IMR-90 (cell line): Measurements from ENCODE around the gene WAC. TPM values are rescaled to one million over a fixed set of nuclear protein-coding genes. Genes with fewer than 3 reads are reported as not detected.

Experiments
- ATAC-seq: fragments of 200-7000 bp; cut with Tn5 transposase; 2 replicates; pipeline ENCODE4 v1.9.1; 2020; ENCODE audit warnings: low read depth, mild to moderate bottlenecking, moderate library complexity
- BruUV-seq: library from RNA; stranded (reverse); fragments of 400-500 nt; replicated peaks from 2 replicates; lab custom pipeline; 2021; lab: Mats Ljungman, UMichigan
- CTCF ChIA-PET: fragments of 300-600 bp; formaldehyde crosslinking; extraction: SDS; loops from one replicate; lab custom pipeline; 2021; ENCODE audit warnings: antibody characterized with exemption; lab: Yijun Ruan, JAX
- POLR2A ChIA-PET: fragments of 300-600 bp; sonication (Branson Sonifier 250); formaldehyde crosslinking; loops from one replicate; lab custom pipeline; 2022; ENCODE audit warnings: antibody characterized with exemption; ENCODE audit not compliant: unreplicated experiment; lab: Charles Lee
- DNase-seq: peaks from one replicate; pipeline ENCODE4 v3.0.0; 2013
- H2AFZ ChIP-seq: replicated peaks from 2 replicates; pipeline ENCODE3; 2013; ENCODE audit warnings: low read length, mild to moderate bottlenecking; ENCODE audit not compliant: poor library complexity
- H2AK5ac ChIP-seq: 2 replicates; pipeline ENCODE4 v1.6.1; 2013; ENCODE audit warnings: low read depth, low read length, inconsistent platforms
- H2AK9ac ChIP-seq: replicated peaks from 2 replicates; pipeline ENCODE3; 2013; ENCODE audit warnings: mild to moderate bottlenecking, low read depth, low read length, moderate library complexity; ENCODE audit not compliant: poor library complexity
- H2BK120ac ChIP-seq: 2 replicates; pipeline ENCODE4 v1.6.1; 2013; ENCODE audit warnings: low read depth, low read length, inconsistent platforms
- H2BK15ac ChIP-seq: 3 replicates; pipeline ENCODE4 v1.6.1; 2013; ENCODE audit warnings: low read depth, low read length, inconsistent platforms
- H2BK20ac ChIP-seq: 2 replicates; pipeline ENCODE4 v1.6.1; 2013; ENCODE audit warnings: low read depth, mild to moderate bottlenecking, inconsistent platforms, low read length, moderate library complexity
- H2BK5ac ChIP-seq: 2 replicates; pipeline ENCODE4 v1.6.1; 2013; ENCODE audit warnings: mild to moderate bottlenecking, low read depth, low read length, inconsistent platforms; ENCODE audit not compliant: poor library complexity, severe bottlenecking
- H3K14ac ChIP-seq: replicated peaks from 2 replicates; pipeline ENCODE4 v1.6.1; 2013; ENCODE audit warnings: low read depth, low read length, inconsistent platforms
- H3K18ac ChIP-seq: 2 replicates; pipeline ENCODE4 v1.6.1; 2013; ENCODE audit warnings: low read depth, low read length, control low read depth
- H3K23ac ChIP-seq: 2 replicates; pipeline ENCODE4 v1.6.1; 2013; ENCODE audit warnings: low read depth, low read length, inconsistent platforms
- H3K27ac ChIP-seq: 2 replicates; pipeline ENCODE4 v1.5.1; 2013; ENCODE audit warnings: mild to moderate bottlenecking, control low read depth, low read length; ENCODE audit not compliant: insufficient read depth
- H3K27me3 ChIP-seq: 2 replicates; pipeline ENCODE4 v1.6.1; 2013; ENCODE audit warnings: low read length; ENCODE audit not compliant: control insufficient read depth, insufficient read depth
- H3K36me3 ChIP-seq: 2 replicates; pipeline ENCODE4 v1.6.1; 2013; ENCODE audit warnings: low read length, mixed read lengths; ENCODE audit not compliant: control insufficient read depth, insufficient read depth
- H3K4ac ChIP-seq: 2 replicates; pipeline ENCODE4 v1.6.1; 2013; ENCODE audit warnings: low read depth, low read length, inconsistent platforms
- H3K4me1 ChIP-seq: 2 replicates; pipeline ENCODE4 v1.6.1; 2013; ENCODE audit warnings: low read length, mixed read lengths; ENCODE audit not compliant: control insufficient read depth, insufficient read depth
- H3K4me2 ChIP-seq: 2 replicates; pipeline ENCODE4 v1.6.1; 2013; ENCODE audit warnings: low read depth, mild to moderate bottlenecking, control low read depth, low read length, moderate library complexity
- H3K4me3 ChIP-seq: 2 replicates; pipeline ENCODE4 v1.5.1; 2013; ENCODE audit warnings: low read depth, mild to moderate bottlenecking, control low read depth, low read length, moderate library complexity; ENCODE audit not compliant: insufficient read depth
- H3K56ac ChIP-seq: 2 replicates; pipeline ENCODE4 v1.6.1; 2013; ENCODE audit warnings: low read length, inconsistent platforms; ENCODE audit not compliant: insufficient read depth; ENCODE audit errors: extremely low read depth
- H3K79me1 ChIP-seq, 2 experiments: 2 replicates each; pipeline ENCODE4 v1.6.1; 2013; ENCODE audit warnings: low read length in 2 of 2, inconsistent platforms in 1 of 2, low read depth in 1 of 2
- H3K9ac ChIP-seq: 2 replicates; pipeline ENCODE4 v1.6.1; 2013; ENCODE audit warnings: low read depth, low read length, control low read depth
- H3K9me1 ChIP-seq: 2 replicates; pipeline ENCODE4 v1.6.1; 2013; ENCODE audit warnings: low read length, inconsistent platforms; ENCODE audit not compliant: insufficient read depth
- H3K9me3 ChIP-seq: 2 replicates; pipeline ENCODE4 v1.6.1; 2013; ENCODE audit warnings: low read length; ENCODE audit not compliant: control insufficient read depth, insufficient read depth
- H4K20me1 ChIP-seq: 2 replicates; pipeline ENCODE4 v1.6.1; 2013; ENCODE audit warnings: low read length, inconsistent platforms; ENCODE audit not compliant: insufficient read depth
- H4K5ac ChIP-seq: 2 replicates; pipeline ENCODE4 v1.6.1; 2013; ENCODE audit warnings: mild to moderate bottlenecking, low read depth, low read length, control low read depth
- H4K8ac ChIP-seq, 2 experiments: 2 replicates each; pipeline ENCODE4 v1.6.1; 2013; ENCODE audit warnings: low read depth in 2 of 2, low read length in 2 of 2, control low read depth in 1 of 2, inconsistent platforms in 1 of 2
- H4K91ac ChIP-seq: 2 replicates; pipeline ENCODE4 v1.6.1; 2013; ENCODE audit warnings: low read depth, low read length, inconsistent platforms; ENCODE audit not compliant: insufficient read depth
- ELK1 ChIP-seq: fragments of 150-350 bp; IDR thresholded peaks from 2 replicates; pipeline ENCODE4 v1.6.1; 2016; ENCODE audit warnings: low read depth, mild to moderate bottlenecking, low read length, moderate library complexity, borderline replicate concordance
- NFE2L2 ChIP-seq: fragments of 150-350 bp; IDR thresholded peaks from 2 replicates; pipeline ENCODE4 v1.6.1; 2016; ENCODE audit warnings: low read depth, mild to moderate bottlenecking, low read length
- POLR2A ChIP-seq: IDR thresholded peaks from 2 replicates; pipeline ENCODE4 v1.6.1; 2012; ENCODE audit warnings: mild to moderate bottlenecking, low read depth, low read length
- RAD21 ChIP-seq: IDR thresholded peaks from 2 replicates; pipeline ENCODE4 v1.6.1; 2012; ENCODE audit warnings: low read length, improper control_type of control experiment
- SMC3 ChIP-seq: fragments of 150-350 bp; IDR thresholded peaks from 2 replicates; pipeline ENCODE4 v1.6.1; 2016; ENCODE audit warnings: low read depth, mild to moderate bottlenecking, antibody characterized with exemption, low read length, moderate library complexity
- WGBS, 2 experiments: methylation state at CpG; one replicate each; pipeline versions ENCODE4 v1.1.5 to v1.1.7; 2013; ENCODE audit warnings: missing lambda C conversion rate in 2 of 2; ENCODE audit not compliant: insufficient read length in 1 of 2; ENCODE audit errors: extremely low coverage in 2 of 2; 5-methylcytosine and 5-hydroxymethylcytosine counted together
- dilution Hi-C: fragments of 300-500 bp; cut with HindIII; formaldehyde crosslinking; loops from one replicate; pipeline ENCODE4 v1.14.3; 2018; ENCODE audit warnings: low sequenced_read_pairs; ENCODE audit not compliant: unreplicated experiment
- in situ Hi-C: fragments of 300-500 bp; cut with MboI; formaldehyde crosslinking; loops from 3 replicates; pipeline ENCODE4 v1.14.3; 2019; ENCODE audit warnings: low sequenced_read_pairs, inconsistent platforms, mixed read lengths
- intact Hi-C: fragments of 100-400 bp; cut with micrococcal nuclease; formaldehyde crosslinking; loops from 2 replicates; pipeline ENCODE4 v1.10.0; 2022
- polyA plus RNA-seq, 3 experiments: library from polyadenylated mRNA; depleted of rRNA; stranded (reverse); fragments of >200 nt; gene quantifications; 2 replicates each; pipeline ENCODE4 v1.2.3, GENCODE V29; 2012; ENCODE audit warnings: low replicate concordance in 1 of 3
- total RNA-seq: library from RNA; depleted of rRNA; stranded (reverse); fragments of >200 nt; gene quantifications from 2 replicates; pipeline ENCODE4 v1.2.3, GENCODE V29; 2012

WAC gene
- total and polyA plus RNA-seq, 2 of the 4 experiments (the other 2 are of a cell fraction): 39.6 to 52.2 TPM

GRCh38 chr10:28666751-28667467 lies 134.0 kb downstream of the WAC start:
- Histone ChIP-seq H3K14ac (no peak overlapping the region), H2BK120ac (no peak overlapping the region), H3K56ac (no peak overlapping the region), H3K18ac (no peak overlapping the region), H3K79me1 (no peaks in the 10 kb centered on the region), H4K8ac (no peak overlapping the region), H3K9ac (no peak overlapping the region), H3K4me3 (no peak overlapping the region), H3K36me3 (no peaks in the 10 kb centered on the region), H3K4ac (no peak overlapping the region), H3K9me1 (no peaks in the 10 kb centered on the region), H4K5ac (no peak overlapping the region), H4K20me1 (no peaks in the 10 kb centered on the region), H2AFZ (no peak overlapping the region), H3K27me3 (peaks cover 51% of the 10 kb centered on the region), H3K27ac (no peak overlapping the region), H2BK15ac (no peak overlapping the region), H2AK5ac (no peak overlapping the region), H3K23ac (no peak overlapping the region), H3K9me3 (no peaks in the 10 kb centered on the region), H4K91ac (no peak overlapping the region), H2BK5ac (no peak overlapping the region), H2BK20ac (no peak overlapping the region), H3K4me2 (no peak overlapping the region), H3K4me1 (peaks cover 2% of the 10 kb centered on the region; the same call in 1 of the 2 replicates), H2AK9ac (no peak overlapping the region)
- in situ Hi-C loops (loop anchor here (5.0 kb wide), 1 partner anchor 635 kb away; no protein-coding TSS in a partner anchor), dilution Hi-C loops (no loop called here), intact Hi-C loops (no loop called here)
- DNase-seq (no peak), ATAC-seq (no peak)
- no TSS peak for BruUV-seq
- ChIA-PET POLR2A (no interaction called here), CTCF (no interaction called here)
- TF ChIP-seq SMC3 (no peak), RAD21 (no peak), POLR2A (no peak), ELK1 (no peak), NFE2L2 (no peak)
- WGBS, 2 experiments: 95% methylated on average over 3 of the region's 12 CpGs; no CpG with 5 or more reads in 1 of the 2 experiments
